ENCODE measurements around the gene ZBTB11.
"Not testable (repeated sequence)": the region's sequence is repeated elsewhere in the genome, so short reads cannot be mapped to it uniquely, and the experiment has no call there.

Gene ZBTB11

DNA sequence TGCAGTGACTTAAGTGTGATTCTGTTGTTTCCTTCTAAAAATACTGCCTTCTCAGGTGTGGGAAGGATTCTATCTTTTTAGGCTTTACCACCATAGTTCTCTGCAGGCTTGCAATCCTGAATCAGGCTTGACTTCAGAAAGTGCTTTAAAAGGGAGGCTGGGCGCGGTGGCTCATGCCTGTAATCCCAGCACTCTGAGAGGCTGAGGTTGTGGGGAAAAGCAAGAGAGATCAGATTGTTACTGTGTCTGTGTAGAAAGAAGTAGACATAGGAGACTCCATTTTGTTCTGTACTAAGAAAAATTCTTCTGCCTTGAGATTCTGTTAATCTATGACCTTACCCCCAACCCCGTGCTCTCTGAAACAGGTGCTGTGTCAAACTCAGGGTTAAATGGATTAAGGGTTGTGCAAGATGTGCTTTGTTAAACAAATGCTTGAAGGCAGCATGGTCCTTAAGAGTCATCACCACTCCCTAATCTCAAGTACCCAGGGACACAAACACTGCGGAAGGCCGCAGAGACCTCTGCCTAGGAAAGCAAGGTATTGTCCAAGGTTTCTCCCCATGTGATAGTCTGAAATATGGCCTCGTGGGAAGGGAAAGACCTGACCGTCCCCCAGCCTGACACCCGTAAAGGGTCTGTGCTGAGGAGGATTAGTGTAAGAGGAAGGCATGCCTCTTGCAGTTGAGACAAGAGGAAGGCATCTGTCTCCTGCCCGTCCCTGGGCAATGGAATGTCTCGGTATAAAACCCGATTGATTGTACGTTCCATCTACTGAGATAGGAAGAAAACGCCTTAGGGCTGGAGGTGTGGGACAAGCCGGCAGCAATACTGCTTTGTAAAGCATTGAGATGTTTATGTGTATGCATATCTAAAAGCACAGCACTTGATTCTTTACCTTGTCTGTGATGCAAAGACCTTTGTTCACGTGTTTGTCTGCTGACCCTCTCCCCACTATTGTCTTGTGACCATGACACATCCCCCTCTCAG is 15.0 kb upstream of the ZBTB11 start:
- DNase-seq: not testable (repeated sequence)

DNA sequence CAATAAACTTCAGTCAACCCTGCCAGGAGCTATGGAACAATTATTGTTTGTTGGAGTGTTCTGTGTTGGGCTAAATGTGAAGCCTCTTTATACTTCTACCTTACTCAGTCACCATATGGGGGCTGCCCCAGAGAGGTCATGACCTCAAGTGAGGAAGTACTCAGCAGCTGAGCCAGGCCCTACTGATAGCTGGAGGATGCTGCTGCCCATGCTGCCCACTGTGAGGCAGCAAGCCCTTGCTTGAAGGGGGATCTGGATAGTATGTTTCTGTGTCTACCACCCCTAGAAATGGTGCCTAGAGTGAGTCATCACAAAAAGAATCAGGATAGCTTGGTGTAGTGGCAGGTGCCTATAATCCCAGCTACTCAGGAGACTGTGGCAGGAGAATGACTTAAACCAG is 14.0 kb upstream of the ZBTB11 start:
- no peak for DNase-seq

DNA sequence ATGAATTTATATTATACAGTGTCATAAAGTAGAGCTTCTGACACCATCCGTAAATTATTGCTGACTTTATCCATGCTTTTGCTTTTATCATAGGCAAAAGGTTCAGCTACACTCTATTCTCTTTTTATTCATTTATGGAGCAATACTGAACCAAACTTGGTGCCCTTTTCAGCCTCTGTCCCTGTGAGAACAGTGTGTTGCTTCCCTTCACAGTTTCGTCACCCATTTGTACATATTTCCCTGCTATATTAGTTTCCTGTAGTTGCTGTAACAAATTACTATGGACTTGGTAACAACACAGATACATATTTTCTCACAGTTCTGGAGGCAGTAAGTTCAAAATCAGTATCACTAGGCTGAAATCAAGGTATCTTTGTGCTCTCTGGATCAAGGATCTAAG is 12.4 kb upstream of the ZBTB11 start:
- no peak for DNase-seq

DNA sequence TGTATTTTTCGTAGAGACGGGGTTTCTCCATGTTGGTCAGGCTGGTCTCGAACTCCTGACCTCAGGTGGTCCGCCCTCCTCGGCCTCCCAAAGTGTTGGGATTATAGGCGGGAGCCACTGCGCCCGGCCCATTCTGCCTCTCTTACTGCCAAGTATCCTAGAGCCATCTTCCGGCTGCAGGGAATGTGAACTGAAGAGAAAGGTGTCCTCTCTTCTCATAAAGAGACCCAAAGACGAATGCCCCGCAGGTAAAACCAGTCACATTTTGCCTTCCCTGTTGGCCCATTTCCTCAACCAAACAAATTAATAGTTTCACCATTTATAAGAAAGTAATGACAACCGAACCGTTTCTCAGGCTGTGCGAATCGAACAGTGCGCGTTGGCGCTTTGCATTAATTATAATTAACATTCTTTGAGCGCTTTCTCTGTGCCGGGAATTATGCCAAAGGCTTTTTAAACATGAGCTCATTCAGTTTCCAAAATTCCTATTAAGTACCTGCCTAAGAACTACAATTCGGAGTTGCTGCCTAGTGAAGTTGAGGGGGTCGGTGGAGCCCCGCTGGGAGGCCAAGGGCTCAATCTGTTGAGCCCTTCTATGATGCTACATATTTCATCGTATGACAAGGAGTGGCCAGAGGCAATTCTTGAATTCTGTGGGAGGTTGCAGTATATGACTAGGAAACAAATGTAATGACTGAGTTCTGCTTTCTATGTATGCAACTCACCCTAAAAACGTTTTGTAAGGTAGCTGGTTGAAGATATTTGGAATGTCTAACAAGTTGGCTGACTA is 10.4 kb upstream of the ZBTB11 start:
- no peak for DNase-seq

DNA sequence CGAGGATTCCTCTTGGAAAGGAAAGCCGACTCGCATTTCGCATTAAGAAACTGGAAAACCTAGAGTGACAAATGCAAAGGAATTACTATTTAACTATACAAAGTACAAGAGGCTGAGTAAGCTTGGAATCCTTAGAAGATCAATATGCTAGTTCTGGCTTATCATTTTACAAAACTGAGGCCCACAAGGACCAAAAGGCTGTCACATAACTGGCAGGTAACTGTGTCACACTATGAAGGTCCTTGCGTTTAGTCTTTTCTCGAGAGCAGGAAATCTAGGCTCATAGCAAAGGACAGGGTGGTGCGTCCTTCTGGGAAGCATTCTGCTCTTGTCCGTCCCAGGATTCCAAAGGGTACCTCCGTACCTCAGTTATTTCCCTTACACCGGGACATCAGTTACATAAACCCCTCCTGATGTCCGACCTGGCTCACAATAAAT is 9.0 kb upstream of the ZBTB11 start:
- DNase-seq: no peak

DNA sequence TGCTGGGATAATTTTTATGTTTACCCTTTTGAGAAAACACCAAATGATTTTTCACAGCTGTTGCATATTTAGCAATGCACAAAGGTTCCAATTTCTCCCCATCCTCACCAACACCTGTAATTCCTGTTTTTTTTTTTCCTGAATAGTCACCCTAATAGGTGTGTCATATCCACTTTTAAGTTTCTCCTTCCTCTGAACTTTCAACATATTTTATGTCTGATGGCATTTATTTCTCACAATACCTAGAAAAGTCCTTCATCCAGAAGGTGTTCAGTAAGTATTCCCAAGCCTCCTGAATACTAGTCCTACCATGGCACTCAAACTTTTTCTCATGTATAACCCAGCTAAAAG is 8.1 kb upstream of the ZBTB11 start:
- no peak for DNase-seq

DNA sequence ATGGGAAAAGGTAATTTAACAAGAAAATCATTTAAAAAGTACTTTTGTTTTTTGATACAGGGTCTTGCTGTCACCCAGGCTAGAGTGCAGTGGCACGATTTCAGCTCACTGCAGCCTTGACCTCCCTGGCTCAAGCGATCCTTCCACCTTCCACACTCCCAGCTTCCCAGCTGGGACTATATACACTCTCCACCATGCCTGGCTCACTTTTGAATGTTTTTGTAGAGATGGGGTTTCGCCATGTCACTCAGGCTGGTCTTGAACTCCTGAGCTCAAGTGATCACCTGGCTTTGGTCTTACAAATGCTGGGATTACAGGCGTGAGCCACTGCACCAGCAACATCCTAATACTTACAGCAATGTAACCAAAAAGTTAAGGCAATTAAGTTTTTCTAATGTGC is 3.5 kb upstream of the ZBTB11 start:
- no peak for DNase-seq

DNA sequence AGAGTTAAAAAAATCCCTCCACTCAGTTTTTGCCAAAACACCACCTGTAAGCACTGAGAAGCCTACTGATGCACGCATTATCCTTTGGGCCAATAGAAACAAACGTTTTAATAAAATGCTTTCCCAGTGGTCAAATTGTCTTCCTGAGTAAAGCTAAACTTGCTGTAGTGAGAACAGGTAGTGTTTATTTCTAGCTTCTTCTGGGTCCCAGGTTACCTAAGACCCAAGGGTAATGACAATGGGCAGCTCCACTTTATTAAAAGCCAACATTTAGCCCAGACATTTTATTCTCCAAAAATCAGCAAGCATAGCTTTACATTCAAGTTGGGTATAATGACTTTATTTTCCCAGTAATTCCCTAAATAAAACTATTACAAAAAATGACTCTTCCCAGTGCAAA is 1.9 kb upstream of the ZBTB11 start:
- DNase-seq: not testable (repeated sequence)

DNA sequence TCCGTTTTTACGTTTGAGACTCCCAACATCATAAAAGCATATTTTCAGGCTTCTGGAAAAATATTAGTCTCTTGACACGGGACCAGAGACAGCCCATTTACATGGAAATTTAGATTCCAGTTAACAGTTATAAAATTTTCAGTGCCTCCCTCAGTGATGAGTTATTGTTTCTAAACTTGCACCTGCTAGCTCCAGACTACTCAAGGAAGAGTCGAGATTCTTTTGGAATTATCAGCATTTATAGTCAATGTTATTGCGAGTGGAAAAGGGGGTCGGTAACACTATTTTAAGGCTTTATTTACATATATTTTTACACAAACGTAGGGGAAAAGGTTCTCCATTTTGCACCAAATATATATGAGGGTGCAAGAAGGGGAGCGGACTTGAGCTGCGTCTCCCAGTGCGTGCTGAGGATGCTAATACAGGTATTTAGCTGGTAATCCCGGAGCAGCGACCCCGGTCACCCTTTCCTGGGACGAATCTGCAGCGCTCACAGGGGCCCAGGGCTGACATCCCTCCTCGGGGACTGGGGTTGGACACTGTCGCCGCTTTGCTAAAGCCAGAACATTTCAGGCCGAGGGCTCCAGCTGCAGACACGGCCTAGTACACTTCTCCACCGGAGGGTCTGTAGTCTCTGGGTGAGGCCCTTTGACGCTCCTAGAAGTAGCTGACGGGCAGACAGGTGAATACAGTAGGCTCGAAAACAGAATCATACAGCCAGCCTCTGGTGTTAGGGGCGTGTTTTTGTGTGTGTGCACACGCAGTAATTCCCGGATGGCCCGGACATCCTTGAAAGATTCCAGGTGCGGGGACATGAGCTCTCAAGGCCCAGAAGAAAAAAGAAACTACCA is 729 bp upstream of the ZBTB11 start:
- DNase-seq: no peak

DNA sequence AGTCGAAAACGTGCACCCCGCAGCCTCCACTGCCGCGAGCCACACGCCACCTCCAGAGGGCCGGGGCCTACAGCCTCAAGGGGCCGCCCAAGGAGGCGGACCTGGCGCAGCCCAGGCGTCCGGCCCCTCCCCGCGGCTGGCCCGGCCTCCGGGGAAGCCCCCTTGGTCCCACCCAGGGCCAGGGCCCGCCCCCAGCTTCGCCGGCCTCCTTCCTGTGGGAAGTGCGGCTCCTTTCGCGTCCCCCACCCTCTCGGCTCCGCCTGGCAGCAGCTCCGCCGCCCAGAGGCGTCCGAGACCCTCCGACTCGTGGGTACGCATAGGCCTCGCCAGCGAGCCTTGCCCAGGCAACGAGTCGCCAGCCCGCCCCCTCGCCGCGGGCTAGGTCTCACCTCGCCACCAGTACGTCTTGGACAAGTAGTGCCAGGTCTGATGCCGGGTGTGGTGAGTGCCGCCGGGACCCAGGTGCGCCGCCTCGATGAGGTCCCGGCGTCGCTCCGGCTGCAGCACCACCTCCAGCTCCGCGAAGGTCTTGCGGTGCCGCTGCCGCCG is 642 bp downstream of the ZBTB11 start:
- no peak for DNase-seq

DNA sequence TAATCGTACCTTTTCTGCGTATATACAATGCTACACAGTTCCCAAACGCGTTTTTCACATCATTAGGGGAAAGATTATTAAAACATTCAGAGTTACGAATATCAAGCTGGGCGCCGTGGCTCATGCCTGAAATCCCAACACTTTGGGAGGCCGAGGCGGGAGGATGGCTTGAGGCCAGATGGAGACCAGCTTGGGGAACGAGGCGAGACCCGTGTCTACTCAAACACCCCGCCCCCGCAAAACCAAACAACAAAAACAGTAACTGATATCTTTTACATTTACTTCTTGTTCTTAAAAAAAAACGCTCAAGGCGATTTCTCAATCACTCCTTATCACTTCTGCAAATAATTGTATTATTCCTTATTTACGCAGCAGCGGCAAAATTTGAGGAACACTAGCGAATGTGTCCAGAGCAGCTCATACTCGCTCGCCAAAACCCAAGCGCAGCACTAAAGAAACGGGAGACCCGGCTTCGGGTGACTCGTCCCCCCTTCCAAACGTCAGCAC is 1.2 kb downstream of the ZBTB11 start:
- DNase-seq: no peak

DNA sequence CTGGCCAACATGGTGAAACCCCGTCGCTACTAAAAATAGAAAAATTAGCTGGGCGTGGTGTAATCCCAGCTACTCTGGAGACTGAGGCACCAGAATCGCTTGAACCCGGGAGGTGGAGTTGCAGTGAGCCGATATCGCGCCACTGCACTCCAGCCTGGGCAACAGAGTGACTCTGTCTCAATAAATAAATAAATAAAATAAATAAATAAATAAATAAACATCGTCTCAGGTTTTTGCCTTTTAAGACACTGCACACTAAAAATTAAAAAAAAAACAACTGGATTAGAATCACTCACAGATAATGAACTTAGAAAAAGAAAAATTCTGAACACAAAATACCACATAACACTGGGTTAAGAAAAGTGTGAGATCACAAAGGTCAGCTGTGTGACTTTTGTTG is 2.4 kb downstream of the ZBTB11 start:
- no peak for DNase-seq

DNA sequence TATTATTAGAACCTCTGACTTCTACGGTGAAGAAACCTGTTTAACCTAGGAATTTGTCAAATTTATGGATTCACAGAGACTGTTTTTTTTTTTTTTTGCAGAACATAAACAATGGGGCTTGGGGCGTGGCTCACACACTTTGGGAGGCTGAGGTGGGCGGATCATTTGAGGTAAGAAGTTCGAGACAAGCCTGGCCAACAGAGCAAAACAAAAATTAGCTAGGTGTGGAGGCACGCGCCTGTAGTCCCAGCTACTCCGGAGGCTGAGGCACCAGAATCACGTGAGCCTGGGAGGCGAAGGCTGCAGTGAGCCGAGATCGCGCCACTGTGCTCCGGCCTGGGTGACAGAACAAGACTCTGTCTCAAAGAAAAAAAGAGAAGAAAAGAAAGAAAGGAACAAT is 3.0 kb downstream of the ZBTB11 start:
- DNase-seq: no peak

DNA sequence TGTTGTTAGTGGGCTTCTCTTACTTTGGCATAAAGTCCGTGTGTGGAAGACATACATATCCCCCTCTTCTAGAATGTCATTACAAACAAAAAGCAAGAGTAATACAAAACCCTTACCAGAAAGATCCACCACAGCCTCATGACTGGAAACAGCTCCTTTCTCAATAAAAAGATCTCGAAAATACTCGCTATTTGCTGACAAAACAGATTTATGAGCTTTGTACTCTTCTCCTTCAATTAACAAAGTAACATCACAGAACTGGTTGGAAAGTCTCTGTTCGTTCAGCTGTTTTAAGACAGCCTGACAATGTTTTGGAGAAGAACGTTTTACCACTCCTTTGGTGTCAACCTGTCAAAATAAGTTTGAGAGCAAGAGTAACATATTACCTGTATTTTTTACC is 5.9 kb downstream of the ZBTB11 start:
- no peak for DNase-seq

DNA sequence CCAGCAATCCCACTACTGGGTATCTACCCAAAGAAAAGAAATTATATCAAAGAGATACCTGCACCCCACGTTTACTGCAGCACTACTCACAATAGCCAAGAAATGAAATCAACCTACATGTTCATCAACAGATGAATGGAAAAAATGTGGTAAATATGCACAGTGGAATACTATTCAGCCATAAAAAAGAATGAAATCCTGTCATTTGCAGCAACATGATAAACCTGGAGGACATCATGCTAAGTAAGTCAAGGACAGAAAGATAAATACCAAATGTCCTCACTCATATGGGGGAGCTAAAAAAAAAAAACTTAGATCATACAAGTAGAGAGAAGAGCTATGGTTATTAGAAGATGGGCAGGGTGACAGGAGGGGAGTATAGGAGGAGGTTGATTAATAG is 9.1 kb downstream of the ZBTB11 start:
- no peak for DNase-seq

DNA sequence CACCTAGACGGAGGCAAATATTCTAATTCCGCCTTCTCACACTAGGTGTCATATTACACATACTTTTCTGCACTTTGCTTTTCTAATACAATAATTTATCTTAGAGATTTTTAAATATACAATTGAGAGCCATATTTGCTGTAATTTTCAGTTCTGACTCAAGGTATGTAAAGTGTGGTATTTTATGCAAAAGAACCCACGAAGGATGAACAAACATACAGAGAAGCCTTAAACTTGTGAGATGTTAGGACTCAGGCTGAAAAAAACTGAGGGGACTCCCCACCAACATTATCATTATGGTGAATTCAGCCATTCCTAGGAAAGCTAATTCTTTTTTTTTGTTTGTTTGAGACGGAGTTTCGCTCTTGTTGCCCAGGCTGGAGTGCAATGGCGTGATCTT is 9.6 kb downstream of the ZBTB11 start:
- no peak for DNase-seq

DNA sequence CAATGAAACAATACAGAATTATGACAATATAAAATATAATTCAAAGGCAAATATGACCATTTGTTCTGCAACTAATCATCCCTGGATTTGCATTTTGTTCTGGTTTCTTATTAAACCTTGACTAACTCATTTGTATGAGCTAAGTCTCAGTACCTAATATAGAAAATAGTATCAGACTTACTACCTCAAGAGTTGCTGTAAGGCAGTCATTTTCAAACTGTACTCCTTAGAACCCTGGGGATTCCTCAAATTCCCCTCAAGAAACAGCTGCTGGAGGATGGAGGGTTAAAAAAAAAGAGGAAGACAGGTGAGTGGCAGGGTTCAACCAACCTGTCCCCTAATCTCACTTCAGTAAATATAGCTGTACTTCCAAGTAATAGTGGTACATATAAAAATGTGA is 11.1 kb downstream of the ZBTB11 start:
- DNase-seq: no peak

DNA sequence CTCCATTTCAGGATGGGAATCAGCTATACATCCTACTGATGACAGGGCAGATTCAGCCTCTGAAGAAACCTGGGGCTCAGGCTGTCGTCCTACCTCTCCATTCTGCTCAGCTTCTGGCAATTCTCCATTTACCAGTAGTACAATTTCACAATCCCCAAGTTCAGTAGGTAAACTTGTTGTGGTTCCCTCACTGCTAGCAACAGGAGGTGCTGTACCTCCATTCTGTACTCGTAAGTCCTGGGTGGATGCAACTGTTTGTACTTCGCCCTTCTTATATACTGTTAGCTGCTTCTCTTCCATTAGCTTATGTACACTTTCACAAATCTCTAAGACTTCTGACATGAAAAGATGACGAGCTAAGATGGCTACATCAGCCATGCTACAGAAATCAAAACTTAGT is 11.6 kb downstream of the ZBTB11 start:
- no peak for DNase-seq

DNA sequence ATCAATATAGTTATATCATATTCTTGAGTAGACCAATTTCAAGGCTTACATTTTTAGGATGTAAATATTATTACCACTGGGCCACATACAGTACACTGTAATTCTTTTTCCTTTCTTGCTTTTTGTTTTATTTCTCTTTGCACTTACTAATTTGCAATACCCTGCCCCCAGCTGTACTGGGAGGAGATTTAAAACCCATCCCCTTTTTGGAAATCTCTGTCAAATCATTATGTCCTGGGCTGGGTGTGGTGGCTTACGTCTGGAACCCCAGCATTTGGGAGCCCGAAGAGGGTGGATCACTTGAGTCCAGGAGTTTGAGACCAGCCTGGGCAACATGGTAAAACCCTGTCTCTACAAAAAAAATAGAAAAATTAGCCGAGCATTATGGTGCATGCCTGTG is 16.2 kb downstream of the ZBTB11 start:
- DNase-seq: no peak

DNA sequence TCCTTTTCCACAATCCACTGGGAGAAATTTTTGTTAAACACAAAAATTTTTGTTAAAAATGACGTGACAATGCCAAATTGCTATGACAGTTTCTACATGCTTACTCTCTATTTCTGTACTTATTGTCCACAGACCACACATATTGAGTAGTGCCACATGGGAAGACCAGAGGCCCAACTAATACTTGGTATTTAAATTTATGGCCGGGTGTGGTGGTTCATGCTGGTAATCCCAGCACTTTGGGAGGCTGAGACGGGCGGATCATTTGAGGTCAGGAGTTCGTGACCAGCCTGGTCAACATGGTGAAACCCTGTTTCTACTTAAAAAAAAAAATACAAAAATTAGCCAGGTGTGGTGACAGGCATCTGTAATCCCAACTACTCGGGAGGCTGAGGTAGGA is 20.3 kb downstream of the ZBTB11 start:
- no peak for DNase-seq

DNA sequence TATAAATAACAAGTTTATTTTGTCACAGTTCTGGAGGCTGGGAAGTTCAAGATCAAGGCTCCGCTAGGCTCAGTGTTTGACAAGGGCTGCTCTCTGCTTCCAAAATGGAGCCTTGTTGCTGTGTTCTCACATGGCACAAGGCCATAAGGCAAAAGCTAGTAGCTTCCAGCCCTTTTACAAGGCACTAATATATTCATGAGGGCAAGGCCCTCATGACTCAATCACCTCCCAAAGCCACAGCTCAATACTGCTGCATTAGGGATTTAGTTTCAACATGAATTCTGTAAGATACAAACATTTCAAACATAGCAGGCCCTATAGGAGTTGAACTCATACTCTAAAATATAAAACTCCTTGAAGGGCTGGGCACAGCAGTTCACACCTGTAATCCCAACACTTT is 30.2 kb downstream of the ZBTB11 start:
- no peak for DNase-seq

DNA sequence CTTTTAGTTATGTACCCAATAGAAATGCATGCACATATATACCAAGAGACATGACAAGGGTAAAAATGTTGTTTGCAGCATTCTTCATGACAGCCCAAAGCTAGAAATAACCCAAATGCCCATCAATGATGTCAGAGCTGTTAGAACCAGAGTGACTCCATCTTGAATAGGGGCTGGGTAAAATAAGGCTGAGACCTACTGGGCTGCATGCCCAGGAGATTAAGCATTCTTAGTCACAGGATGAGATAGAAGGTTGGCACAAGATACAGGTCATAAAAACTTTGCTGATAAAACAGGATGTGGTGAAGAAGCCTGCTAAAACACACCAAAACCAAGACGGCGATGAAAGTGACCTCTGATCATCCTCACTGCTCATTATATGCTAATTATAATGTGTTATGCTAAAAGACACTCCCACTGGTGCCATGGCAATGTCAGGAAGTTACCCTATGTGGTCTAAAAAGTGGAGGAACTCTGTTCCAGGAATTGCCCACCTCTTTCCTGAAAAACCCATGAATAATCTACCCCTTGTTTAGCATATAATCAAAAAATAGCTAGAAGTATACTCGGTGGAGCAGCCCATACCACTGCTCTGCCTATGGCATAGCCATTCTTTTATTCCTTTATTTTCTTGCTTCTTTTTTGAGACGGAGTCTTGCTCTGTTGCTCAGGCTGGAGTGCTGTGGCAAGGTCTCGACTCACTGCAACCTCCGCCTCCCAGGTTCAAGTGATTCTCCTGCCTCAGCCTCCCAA is 32.9 kb downstream of the ZBTB11 start:
- DNase-seq: no peak

Measured in NCI-H1092 treated with DMSO at 0.1 percent for 48 hours (cell line).